Measurements from ENCODE around the gene HSD17B13. TPM values are rescaled to one million over a fixed set of nuclear protein-coding genes. Genes with fewer than 3 reads are reported as not detected.

HSD17B13 gene
- total and polyA plus RNA-seq, 2 of the 4 experiments (the other 2 are of a cell fraction), result not detected

GRCh38 chr4:87354168-87355102 lies 31.8 kb upstream of the HSD17B13 start:
- H3K4me3 ChIP-seq (ENCODE audit: insufficient read depth, low read depth, low read length), result no peak overlapping the region
- no peak overlapping the region for H2BK120ac ChIP-seq (ENCODE audit: low read depth, low read length)
- H3K56ac ChIP-seq (ENCODE audit: extremely low read depth, insufficient read depth, low read length), result no peak overlapping the region
- H3K9me3 ChIP-seq (ENCODE audit: control insufficient read depth, insufficient read depth, low read length), result no peaks in the 10 kb centered on the region
- H4K5ac ChIP-seq (ENCODE audit: low read depth, low read length), result no peak overlapping the region
- WGBS, 2 experiments (ENCODE audit: extremely low coverage in 2 of 2, insufficient read length in 1 of 2), result no CpG with 5 or more reads among the region's 7 CpGs
- H3K27me3 ChIP-seq (ENCODE audit: control insufficient read depth, insufficient read depth, low read length), result no peaks in the 10 kb centered on the region
- dilution Hi-C loops (cut with HindIII; ENCODE audit: low sequenced_read_pairs, unreplicated experiment) (no loop called here), in situ Hi-C loops (cut with MboI; ENCODE audit: low sequenced_read_pairs) (no loop called here), intact Hi-C loops (cut with micrococcal nuclease) (loop anchor here (5.0 kb wide), 1 partner anchor 113 kb away; no protein-coding TSS in a partner anchor)
- ATAC-seq (ENCODE audit: low read depth) (peak; percentile 77), DNase-seq (peak; percentile 42)
- H3K4me2 ChIP-seq (ENCODE audit: low read depth, low read length), result no peak overlapping the region
- H2AFZ ChIP-seq (replicated peaks; ENCODE audit: low read length, poor library complexity), result no peak overlapping the region
- H3K14ac ChIP-seq (replicated peaks; ENCODE audit: low read depth, low read length), result no peak overlapping the region
- H3K4me1 ChIP-seq (ENCODE audit: control insufficient read depth, insufficient read depth, low read length), result peaks cover 2% of the 10 kb centered on the region; the same call in 1 of the 2 replicates
- no peak overlapping the region for H4K8ac ChIP-seq (ENCODE audit: low read depth in 2 of 2, low read length in 2 of 2)
- H3K36me3 ChIP-seq (ENCODE audit: control insufficient read depth, insufficient read depth, low read length), result peaks cover 10% of the 10 kb centered on the region
- CTCF ChIA-PET, result interaction anchor here (0.6 to 1.0 kb wide), 7 partner anchors 9 to 1346 kb away, joined by 3 to 4 read pairs (median 3); no protein-coding TSS in a partner anchor
- H3K27ac ChIP-seq (ENCODE audit: insufficient read depth, low read length), result peak overlapping the region; percentile 21; the same call in 1 of the 2 replicates
- no peak overlapping the region for H2AK5ac ChIP-seq (ENCODE audit: low read depth, low read length)
- no peak overlapping the region for H3K4ac ChIP-seq (ENCODE audit: low read depth, low read length)
- BruUV-seq (replicated peaks), result no TSS peak
- TF ChIP-seq CHD1 (IDR thresholded peaks at IDR 0.05; ENCODE audit: low read depth, low read length), result no peak
- TF ChIP-seq FOS (IDR thresholded peaks at IDR 0.05; ENCODE audit: low read depth, low read length), result no peak; the same call in 1 of the 2 replicates
- no peak for TF ChIP-seq ELK1 (IDR thresholded peaks at IDR 0.05; ENCODE audit: borderline replicate concordance, low read depth, low read length)
- TF ChIP-seq MAFK (IDR thresholded peaks at IDR 0.05; ENCODE audit: low read depth, low read length), result no peak
- no peak for TF ChIP-seq BHLHE40 (IDR thresholded peaks at IDR 0.05; ENCODE audit: low read depth, low read length)
- TF ChIP-seq, protein P1, sequence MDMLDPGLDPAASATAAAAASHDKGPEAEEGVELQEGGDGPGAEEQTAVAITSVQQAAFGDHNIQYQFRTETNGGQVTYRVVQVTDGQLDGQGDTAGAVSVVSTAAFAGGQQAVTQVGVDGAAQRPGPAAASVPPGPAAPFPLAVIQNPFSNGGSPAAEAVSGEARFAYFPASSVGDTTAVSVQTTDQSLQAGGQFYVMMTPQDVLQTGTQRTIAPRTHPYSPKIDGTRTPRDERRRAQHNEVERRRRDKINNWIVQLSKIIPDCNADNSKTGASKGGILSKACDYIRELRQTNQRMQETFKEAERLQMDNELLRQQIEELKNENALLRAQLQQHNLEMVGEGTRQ (IDR thresholded peaks at IDR 0.05; ENCODE audit: low read depth, low read length), result no peak
- TF ChIP-seq, protein P2, sequence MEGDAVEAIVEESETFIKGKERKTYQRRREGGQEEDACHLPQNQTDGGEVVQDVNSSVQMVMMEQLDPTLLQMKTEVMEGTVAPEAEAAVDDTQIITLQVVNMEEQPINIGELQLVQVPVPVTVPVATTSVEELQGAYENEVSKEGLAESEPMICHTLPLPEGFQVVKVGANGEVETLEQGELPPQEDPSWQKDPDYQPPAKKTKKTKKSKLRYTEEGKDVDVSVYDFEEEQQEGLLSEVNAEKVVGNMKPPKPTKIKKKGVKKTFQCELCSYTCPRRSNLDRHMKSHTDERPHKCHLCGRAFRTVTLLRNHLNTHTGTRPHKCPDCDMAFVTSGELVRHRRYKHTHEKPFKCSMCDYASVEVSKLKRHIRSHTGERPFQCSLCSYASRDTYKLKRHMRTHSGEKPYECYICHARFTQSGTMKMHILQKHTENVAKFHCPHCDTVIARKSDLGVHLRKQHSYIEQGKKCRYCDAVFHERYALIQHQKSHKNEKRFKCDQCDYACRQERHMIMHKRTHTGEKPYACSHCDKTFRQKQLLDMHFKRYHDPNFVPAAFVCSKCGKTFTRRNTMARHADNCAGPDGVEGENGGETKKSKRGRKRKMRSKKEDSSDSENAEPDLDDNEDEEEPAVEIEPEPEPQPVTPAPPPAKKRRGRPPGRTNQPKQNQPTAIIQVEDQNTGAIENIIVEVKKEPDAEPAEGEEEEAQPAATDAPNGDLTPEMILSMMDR (conservative IDR thresholded peaks at IDR 0.05; ENCODE audit: low read depth, low read length), result no peak
- POLR2A ChIA-PET (ENCODE audit: unreplicated experiment), result interaction anchor here (0.6 kb wide), 1 partner anchor 818 kb away, joined by 4 read pairs; no protein-coding TSS in a partner anchor
- no peak overlapping the region for H2AK9ac ChIP-seq (replicated peaks; ENCODE audit: low read depth, low read length, poor library complexity)
- no peak overlapping the region for H3K23ac ChIP-seq (ENCODE audit: low read depth, low read length)
- H4K20me1 ChIP-seq (ENCODE audit: insufficient read depth, low read length), result no peaks in the 10 kb centered on the region
- no peak overlapping the region for H4K91ac ChIP-seq (ENCODE audit: insufficient read depth, low read depth, low read length)
- no peak overlapping the region for H2BK5ac ChIP-seq (ENCODE audit: low read depth, low read length, poor library complexity, severe bottlenecking)
- no peak overlapping the region for H2BK15ac ChIP-seq (ENCODE audit: low read depth, low read length)
- H3K18ac ChIP-seq (ENCODE audit: low read depth, low read length), result no peak overlapping the region
- no peak overlapping the region for H3K9ac ChIP-seq (ENCODE audit: low read depth, low read length)
- no peaks in the 10 kb centered on the region for H3K9me1 ChIP-seq (ENCODE audit: insufficient read depth, low read length)
- H2BK20ac ChIP-seq (ENCODE audit: low read depth, low read length), result no peak overlapping the region
- H3K79me1 ChIP-seq (ENCODE audit: low read depth in 1 of 2, low read length in 2 of 2), result no peaks in the 10 kb centered on the region

Measured in IMR-90 (cell line).